ENCODE measurements around the gene PPP1R9B.

DNA sequence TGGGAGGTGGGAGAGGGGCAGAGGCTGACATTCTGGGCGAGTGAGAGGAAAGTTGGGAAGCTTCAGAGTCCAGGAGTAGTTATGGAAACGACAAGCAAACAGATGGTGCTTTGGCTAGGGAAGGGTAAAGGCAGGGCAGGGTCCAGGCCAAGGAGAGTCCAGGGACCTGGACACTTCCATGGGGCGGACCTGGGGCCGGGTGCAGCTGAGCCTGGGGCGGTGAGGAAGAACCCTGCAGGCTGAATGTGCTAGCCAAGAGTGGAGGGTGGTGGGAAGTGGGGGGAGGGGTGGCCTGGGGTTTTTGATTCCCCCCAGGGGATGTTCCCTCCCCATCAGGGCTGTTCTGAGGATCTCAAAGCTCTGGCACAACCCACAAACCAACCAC lies 2.6 kb downstream of the PPP1R9B start:
- TF ChIP-seq, protein P1, sequence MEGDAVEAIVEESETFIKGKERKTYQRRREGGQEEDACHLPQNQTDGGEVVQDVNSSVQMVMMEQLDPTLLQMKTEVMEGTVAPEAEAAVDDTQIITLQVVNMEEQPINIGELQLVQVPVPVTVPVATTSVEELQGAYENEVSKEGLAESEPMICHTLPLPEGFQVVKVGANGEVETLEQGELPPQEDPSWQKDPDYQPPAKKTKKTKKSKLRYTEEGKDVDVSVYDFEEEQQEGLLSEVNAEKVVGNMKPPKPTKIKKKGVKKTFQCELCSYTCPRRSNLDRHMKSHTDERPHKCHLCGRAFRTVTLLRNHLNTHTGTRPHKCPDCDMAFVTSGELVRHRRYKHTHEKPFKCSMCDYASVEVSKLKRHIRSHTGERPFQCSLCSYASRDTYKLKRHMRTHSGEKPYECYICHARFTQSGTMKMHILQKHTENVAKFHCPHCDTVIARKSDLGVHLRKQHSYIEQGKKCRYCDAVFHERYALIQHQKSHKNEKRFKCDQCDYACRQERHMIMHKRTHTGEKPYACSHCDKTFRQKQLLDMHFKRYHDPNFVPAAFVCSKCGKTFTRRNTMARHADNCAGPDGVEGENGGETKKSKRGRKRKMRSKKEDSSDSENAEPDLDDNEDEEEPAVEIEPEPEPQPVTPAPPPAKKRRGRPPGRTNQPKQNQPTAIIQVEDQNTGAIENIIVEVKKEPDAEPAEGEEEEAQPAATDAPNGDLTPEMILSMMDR (IDR thresholded peaks at IDR 0.05): no peak
- no peak for TF ChIP-seq POLR2A (IDR thresholded peaks at IDR 0.05)

All from esophagus squamous epithelium (tissue), 4 donors.